ENCODE measurements around the gene PIP5K1B. TPM values are rescaled to one million over a fixed set of nuclear protein-coding genes. Genes with fewer than 3 reads are reported as not detected.

PIP5K1B gene
- total RNA-seq, 1 experiment from 2014 or later = 0.20 TPM

DNA sequence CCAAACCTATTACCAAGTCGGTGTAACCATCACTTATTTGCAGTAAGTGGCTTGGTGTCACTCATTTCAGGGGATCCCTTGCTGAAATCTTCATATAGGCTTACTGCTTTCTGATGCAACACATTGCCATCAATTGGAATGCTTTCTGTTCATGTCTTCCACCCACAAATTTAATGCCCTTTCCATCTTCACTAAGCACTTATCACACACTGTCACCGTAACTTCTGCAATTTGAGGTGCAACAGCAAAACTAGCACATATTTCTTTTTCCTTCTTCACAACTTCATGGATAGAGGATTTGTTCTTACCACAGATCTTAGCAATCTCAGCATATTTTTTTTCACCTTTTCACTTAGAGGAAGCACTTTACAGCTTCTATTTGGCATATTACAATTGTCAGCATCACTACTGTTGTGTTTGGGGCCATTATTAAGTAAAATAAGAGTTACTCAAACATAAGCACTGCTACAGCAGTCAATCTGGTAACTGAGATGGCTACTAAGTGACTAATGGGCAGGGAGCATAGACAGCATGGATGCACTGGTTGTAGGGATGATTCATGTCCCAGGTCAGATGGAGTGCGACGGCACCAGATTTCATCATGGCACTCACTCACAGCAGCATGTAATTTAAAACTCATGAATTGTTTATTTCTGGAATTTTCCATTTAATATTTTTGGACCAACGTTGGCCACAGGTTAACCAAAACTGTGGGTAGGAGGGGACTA lies 70.1 kb downstream of the PIP5K1B start:
- Histone ChIP-seq H3K27ac (ENCODE audit: low read depth, low read length) (no peak overlapping the region), H3K79me2 (ENCODE audit: insufficient read depth, low read length) (no peaks in the 10 kb centered on the region), H3K9me2 (ENCODE audit: insufficient read depth) (no peaks in the 10 kb centered on the region), H3K9ac (ENCODE audit: low read length) (no peak overlapping the region), H3K9me3 (ENCODE audit: control insufficient read depth in 1 of 2, insufficient read depth in 1 of 2, low read depth in 1 of 2, low read length in 2 of 2) (no peaks in the 10 kb centered on the region), H3K4me1 (ENCODE audit: control insufficient read depth in 1 of 2, insufficient read depth in 2 of 2, low read length in 2 of 2) (peaks cover 0 to 7% of the 10 kb centered on the region in 2 experiments; a peak in 1 of 4 replicates), H3K27me3 (ENCODE audit: insufficient read depth, low read length) (peaks cover 51% of the 10 kb centered on the region), H3K4me2 (ENCODE audit: low read length) (no peak overlapping the region), H3K36me3 (ENCODE audit: control insufficient read depth in 1 of 2, insufficient read depth in 2 of 2, low read length in 2 of 2) (no peaks in the 10 kb centered on the region), H2AFZ (ENCODE audit: low read depth, low read length, poor library complexity, severe bottlenecking) (no peak overlapping the region), H3K4me3 (replicated peaks in 1 of 2; ENCODE audit: low read depth in 1 of 2, low read length in 2 of 2) (no peak overlapping the region), H4K20me1 (ENCODE audit: insufficient read depth) (no peaks in the 10 kb centered on the region)
- ATAC-seq = no peak
- TF ChIP-seq POLR2A (IDR thresholded peaks at IDR 0.05; ENCODE audit: borderline replicate concordance, extremely low read depth, insufficient read depth, insufficient read length) = no peak
- no peak for TF ChIP-seq FOSL1 (IDR thresholded peaks at IDR 0.05; ENCODE audit: low read depth)
- TF ChIP-seq RAD21 (IDR thresholded peaks at IDR 0.05; ENCODE audit: low read depth) = no peak
- TF ChIP-seq, protein P1, sequence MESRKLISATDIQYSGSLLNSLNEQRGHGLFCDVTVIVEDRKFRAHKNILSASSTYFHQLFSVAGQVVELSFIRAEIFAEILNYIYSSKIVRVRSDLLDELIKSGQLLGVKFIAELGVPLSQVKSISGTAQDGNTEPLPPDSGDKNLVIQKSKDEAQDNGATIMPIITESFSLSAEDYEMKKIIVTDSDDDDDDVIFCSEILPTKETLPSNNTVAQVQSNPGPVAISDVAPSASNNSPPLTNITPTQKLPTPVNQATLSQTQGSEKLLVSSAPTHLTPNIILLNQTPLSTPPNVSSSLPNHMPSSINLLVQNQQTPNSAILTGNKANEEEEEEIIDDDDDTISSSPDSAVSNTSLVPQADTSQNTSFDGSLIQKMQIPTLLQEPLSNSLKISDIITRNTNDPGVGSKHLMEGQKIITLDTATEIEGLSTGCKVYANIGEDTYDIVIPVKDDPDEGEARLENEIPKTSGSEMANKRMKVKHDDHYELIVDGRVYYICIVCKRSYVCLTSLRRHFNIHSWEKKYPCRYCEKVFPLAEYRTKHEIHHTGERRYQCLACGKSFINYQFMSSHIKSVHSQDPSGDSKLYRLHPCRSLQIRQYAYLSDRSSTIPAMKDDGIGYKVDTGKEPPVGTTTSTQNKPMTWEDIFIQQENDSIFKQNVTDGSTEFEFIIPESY (IDR thresholded peaks at IDR 0.05; ENCODE audit: extremely low read depth, insufficient replicate concordance, low read length) = no peak
- TF ChIP-seq, protein P2, sequence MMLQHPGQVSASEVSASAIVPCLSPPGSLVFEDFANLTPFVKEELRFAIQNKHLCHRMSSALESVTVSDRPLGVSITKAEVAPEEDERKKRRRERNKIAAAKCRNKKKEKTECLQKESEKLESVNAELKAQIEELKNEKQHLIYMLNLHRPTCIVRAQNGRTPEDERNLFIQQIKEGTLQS (IDR thresholded peaks at IDR 0.05) = no peak
- TF ChIP-seq EZH2 (IDR thresholded peaks at IDR 0.05) = no peak
- TF ChIP-seq SRF (IDR thresholded peaks at IDR 0.05; ENCODE audit: low read depth) = no peak
- TF ChIP-seq POLR2AphosphoS5 (IDR thresholded peaks at IDR 0.05; ENCODE audit: low read depth, low read length) = no peak
- no peak for TF ChIP-seq ELF1 (IDR thresholded peaks at IDR 0.05; ENCODE audit: borderline replicate concordance, low read depth)
- TF ChIP-seq ZNF274 (IDR thresholded peaks at IDR 0.05; ENCODE audit: low read depth, low read length) = no peak
- no peak for TF ChIP-seq EZH2phosphoT487 (IDR thresholded peaks at IDR 0.05; ENCODE audit: borderline replicate concordance)
- TF ChIP-seq SIN3A (IDR thresholded peaks at IDR 0.05; ENCODE audit: low read depth) = no peak
- no peak for TF ChIP-seq EGR1 (IDR thresholded peaks at IDR 0.05; ENCODE audit: low read depth)
- TF ChIP-seq YY1 (IDR thresholded peaks at IDR 0.05; ENCODE audit: extremely low read depth, insufficient replicate concordance, low read depth, low read length) = no peak
- TF ChIP-seq CEBPB (IDR thresholded peaks at IDR 0.05; ENCODE audit: low read depth) = no peak
- TF ChIP-seq SP1 (IDR thresholded peaks at IDR 0.05; ENCODE audit: low read depth) = no peak
- intact Hi-C loops (cut with micrococcal nuclease) = no loop called here
- no TSS peak for BruUV-seq (replicated peaks)
- ChIA-PET POLR2A (no interaction called here), RAD21 (ENCODE audit: low non-redundant PET in 1 of 2, low total read pairs in 2 of 2, uncharacterized antibody in 2 of 2, unreplicated experiment in 2 of 2) (no interaction called here), CTCF (no interaction called here)
- no peak for DNase-seq (ENCODE audit: low read depth, low spot score)

Data from HCT116 (cell line).